ENCODE measurements around the gene GJD2. TPM values are rescaled to one million over a fixed set of nuclear protein-coding genes. Genes with fewer than 3 reads are reported as not detected.

GJD2 gene
- total and polyA plus RNA-seq, 4 donors: not detected

DNA sequence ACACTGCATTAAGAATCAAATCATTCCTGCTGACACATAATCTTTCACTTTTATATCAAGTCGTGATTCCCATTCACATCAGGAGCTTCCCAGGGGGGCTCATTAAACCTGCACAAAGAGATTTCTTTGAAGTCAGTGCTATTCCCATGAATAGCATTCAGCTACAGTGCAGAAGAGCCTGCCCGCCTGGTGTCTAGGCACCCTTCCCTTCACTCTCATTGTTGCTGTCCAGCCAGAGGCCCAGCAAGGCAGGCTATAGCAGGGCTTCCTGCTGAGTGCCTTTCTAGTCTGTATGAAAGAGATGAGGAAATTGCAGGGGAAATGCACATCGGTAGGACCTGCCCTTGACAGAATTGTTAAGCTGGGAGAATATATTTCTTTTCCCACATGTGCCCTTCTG is 4.5 kb upstream of the GJD2 start:
- Histone ChIP-seq H3K36me3 (ENCODE audit: control insufficient read depth in 4 of 4, insufficient read depth in 3 of 4, low read depth in 1 of 4, low read length in 3 of 4) (no peaks in the 10 kb centered on the region), H3K27me3 (ENCODE audit: control insufficient read depth in 4 of 4, insufficient read depth in 4 of 4, low read length in 3 of 4) (peaks cover 0 to 13% (median 7%) of the 10 kb centered on the region in 4 donors), H3K27ac (ENCODE audit: low read depth in 1 of 2, low read length in 2 of 2) (no peak overlapping the region), H3K9me3 (ENCODE audit: control insufficient read depth in 4 of 4, low read length in 3 of 4) (no peaks in the 10 kb centered on the region), H3K4me1 (ENCODE audit: control insufficient read depth in 4 of 4, insufficient read depth in 4 of 4, low read length in 3 of 4) (peaks cover 2 to 7% (median 4%) of the 10 kb centered on the region in 4 donors), H3K9ac (ENCODE audit: low read depth in 1 of 2, low read length in 2 of 2) (no peak overlapping the region), H3K4me3 (ENCODE audit: low read depth in 1 of 3, low read length in 3 of 3) (no peak overlapping the region)
- DNase-seq (ENCODE audit: low spot score): no peak
- WGBS: 43% methylated on average over 3 of the region's 3 CpGs
- TF ChIP-seq EGR1 (IDR thresholded peaks at IDR 0.05; ENCODE audit: low read depth in 2 of 2): no peak
- TF ChIP-seq, protein P1, sequence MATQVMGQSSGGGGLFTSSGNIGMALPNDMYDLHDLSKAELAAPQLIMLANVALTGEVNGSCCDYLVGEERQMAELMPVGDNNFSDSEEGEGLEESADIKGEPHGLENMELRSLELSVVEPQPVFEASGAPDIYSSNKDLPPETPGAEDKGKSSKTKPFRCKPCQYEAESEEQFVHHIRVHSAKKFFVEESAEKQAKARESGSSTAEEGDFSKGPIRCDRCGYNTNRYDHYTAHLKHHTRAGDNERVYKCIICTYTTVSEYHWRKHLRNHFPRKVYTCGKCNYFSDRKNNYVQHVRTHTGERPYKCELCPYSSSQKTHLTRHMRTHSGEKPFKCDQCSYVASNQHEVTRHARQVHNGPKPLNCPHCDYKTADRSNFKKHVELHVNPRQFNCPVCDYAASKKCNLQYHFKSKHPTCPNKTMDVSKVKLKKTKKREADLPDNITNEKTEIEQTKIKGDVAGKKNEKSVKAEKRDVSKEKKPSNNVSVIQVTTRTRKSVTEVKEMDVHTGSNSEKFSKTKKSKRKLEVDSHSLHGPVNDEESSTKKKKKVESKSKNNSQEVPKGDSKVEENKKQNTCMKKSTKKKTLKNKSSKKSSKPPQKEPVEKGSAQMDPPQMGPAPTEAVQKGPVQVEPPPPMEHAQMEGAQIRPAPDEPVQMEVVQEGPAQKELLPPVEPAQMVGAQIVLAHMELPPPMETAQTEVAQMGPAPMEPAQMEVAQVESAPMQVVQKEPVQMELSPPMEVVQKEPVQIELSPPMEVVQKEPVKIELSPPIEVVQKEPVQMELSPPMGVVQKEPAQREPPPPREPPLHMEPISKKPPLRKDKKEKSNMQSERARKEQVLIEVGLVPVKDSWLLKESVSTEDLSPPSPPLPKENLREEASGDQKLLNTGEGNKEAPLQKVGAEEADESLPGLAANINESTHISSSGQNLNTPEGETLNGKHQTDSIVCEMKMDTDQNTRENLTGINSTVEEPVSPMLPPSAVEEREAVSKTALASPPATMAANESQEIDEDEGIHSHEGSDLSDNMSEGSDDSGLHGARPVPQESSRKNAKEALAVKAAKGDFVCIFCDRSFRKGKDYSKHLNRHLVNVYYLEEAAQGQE (IDR thresholded peaks at IDR 0.05): no peak
- TF ChIP-seq, protein P2, sequence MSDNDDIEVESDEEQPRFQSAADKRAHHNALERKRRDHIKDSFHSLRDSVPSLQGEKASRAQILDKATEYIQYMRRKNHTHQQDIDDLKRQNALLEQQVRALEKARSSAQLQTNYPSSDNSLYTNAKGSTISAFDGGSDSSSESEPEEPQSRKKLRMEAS (IDR thresholded peaks at IDR 0.05): no peak
- TF ChIP-seq GABPA (IDR thresholded peaks at IDR 0.05 in 1 of 2, conservative IDR thresholded peaks at IDR 0.05 in 1 of 2): no peak
- no peak for TF ChIP-seq SP1 (IDR thresholded peaks at IDR 0.05)
- TF ChIP-seq, protein P3, sequence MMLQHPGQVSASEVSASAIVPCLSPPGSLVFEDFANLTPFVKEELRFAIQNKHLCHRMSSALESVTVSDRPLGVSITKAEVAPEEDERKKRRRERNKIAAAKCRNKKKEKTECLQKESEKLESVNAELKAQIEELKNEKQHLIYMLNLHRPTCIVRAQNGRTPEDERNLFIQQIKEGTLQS (IDR thresholded peaks at IDR 0.05): no peak
- TF ChIP-seq HNF4G (IDR thresholded peaks at IDR 0.05): no peak
- TF ChIP-seq JUND (IDR thresholded peaks at IDR 0.05): no peak
- TF ChIP-seq, protein P4, sequence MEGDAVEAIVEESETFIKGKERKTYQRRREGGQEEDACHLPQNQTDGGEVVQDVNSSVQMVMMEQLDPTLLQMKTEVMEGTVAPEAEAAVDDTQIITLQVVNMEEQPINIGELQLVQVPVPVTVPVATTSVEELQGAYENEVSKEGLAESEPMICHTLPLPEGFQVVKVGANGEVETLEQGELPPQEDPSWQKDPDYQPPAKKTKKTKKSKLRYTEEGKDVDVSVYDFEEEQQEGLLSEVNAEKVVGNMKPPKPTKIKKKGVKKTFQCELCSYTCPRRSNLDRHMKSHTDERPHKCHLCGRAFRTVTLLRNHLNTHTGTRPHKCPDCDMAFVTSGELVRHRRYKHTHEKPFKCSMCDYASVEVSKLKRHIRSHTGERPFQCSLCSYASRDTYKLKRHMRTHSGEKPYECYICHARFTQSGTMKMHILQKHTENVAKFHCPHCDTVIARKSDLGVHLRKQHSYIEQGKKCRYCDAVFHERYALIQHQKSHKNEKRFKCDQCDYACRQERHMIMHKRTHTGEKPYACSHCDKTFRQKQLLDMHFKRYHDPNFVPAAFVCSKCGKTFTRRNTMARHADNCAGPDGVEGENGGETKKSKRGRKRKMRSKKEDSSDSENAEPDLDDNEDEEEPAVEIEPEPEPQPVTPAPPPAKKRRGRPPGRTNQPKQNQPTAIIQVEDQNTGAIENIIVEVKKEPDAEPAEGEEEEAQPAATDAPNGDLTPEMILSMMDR (IDR thresholded peaks at IDR 0.05; ENCODE audit: low read depth, low read length, missing input control): no peak
- TF ChIP-seq TAF1 (conservative IDR thresholded peaks at IDR 0.05): no peak
- TF ChIP-seq HNF4A (conservative IDR thresholded peaks at IDR 0.05): no peak
- TF ChIP-seq RXRA (IDR thresholded peaks at IDR 0.05): no peak
- TF ChIP-seq FOXA2 (IDR thresholded peaks at IDR 0.05): no peak
- no peak for TF ChIP-seq RAD21 (IDR thresholded peaks at IDR 0.05)
- TF ChIP-seq NR2F2 (IDR thresholded peaks at IDR 0.05): no peak
- TF ChIP-seq YY1 (IDR thresholded peaks at IDR 0.05): no peak
- TF ChIP-seq, protein P5, sequence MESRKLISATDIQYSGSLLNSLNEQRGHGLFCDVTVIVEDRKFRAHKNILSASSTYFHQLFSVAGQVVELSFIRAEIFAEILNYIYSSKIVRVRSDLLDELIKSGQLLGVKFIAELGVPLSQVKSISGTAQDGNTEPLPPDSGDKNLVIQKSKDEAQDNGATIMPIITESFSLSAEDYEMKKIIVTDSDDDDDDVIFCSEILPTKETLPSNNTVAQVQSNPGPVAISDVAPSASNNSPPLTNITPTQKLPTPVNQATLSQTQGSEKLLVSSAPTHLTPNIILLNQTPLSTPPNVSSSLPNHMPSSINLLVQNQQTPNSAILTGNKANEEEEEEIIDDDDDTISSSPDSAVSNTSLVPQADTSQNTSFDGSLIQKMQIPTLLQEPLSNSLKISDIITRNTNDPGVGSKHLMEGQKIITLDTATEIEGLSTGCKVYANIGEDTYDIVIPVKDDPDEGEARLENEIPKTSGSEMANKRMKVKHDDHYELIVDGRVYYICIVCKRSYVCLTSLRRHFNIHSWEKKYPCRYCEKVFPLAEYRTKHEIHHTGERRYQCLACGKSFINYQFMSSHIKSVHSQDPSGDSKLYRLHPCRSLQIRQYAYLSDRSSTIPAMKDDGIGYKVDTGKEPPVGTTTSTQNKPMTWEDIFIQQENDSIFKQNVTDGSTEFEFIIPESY (IDR thresholded peaks at IDR 0.05): no peak
- TF ChIP-seq FOXA1 (IDR thresholded peaks at IDR 0.05): no peak
